Measurements from ENCODE around the gene CHD3.

DNA sequence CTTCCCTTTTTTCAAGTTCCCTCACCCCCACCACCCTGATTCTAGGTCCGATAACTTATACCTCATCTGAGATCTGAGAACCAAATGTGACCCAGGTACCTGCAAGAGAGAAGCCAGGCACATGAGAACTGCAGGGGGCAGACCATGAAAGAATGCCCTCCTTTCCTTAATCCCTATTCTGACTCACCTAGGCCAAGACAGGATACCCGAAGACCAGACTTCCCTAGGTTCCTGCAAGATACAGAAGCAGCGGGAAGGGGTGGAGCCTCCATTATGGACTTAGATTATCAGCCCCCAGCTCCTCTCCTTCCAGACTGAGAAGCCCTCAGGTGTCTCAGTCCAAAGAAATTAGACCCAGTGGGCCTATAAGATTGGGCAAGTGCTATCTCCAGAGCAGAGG lies 39.0 kb downstream of the CHD3 start:
- TF ChIP-seq NFE2L1 (CRISPR knock-in tag; IDR thresholded peaks at IDR 0.05; ENCODE audit: borderline replicate concordance), result no peak
- no peak for TF ChIP-seq TARDBP (CRISPR knock-in tag; IDR thresholded peaks at IDR 0.05)
- TF ChIP-seq JUND (CRISPR knock-in tag; IDR thresholded peaks at IDR 0.05), result no peak
- no peak for TF ChIP-seq MXI1 (IDR thresholded peaks at IDR 0.05; ENCODE audit: borderline replicate concordance, low read depth, low read length)
- TF ChIP-seq, protein P1, sequence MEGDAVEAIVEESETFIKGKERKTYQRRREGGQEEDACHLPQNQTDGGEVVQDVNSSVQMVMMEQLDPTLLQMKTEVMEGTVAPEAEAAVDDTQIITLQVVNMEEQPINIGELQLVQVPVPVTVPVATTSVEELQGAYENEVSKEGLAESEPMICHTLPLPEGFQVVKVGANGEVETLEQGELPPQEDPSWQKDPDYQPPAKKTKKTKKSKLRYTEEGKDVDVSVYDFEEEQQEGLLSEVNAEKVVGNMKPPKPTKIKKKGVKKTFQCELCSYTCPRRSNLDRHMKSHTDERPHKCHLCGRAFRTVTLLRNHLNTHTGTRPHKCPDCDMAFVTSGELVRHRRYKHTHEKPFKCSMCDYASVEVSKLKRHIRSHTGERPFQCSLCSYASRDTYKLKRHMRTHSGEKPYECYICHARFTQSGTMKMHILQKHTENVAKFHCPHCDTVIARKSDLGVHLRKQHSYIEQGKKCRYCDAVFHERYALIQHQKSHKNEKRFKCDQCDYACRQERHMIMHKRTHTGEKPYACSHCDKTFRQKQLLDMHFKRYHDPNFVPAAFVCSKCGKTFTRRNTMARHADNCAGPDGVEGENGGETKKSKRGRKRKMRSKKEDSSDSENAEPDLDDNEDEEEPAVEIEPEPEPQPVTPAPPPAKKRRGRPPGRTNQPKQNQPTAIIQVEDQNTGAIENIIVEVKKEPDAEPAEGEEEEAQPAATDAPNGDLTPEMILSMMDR (CRISPR knock-in tag; IDR thresholded peaks at IDR 0.05), result no peak
